BJ (cell line): ENCODE data around the gene POC1A. TPM values are rescaled to one million over a fixed set of nuclear protein-coding genes. Genes with fewer than 3 reads are reported as not detected.

Experiments used
- CTCF ChIA-PET: fragments of 350-600 bp; formaldehyde crosslinking; extraction: SDS; loops from one replicate; lab custom pipeline; 2021; ENCODE audit warnings: antibody characterized with exemption, inconsistent platforms; lab: Yijun Ruan, JAX
- POLR2A ChIA-PET: fragments of 300-600 bp; sonication (Branson Sonifier 250); formaldehyde crosslinking; extraction: SDS; loops from one replicate; lab custom pipeline; 2021; ENCODE audit warnings: antibody characterized with exemption; lab: Charles Lee
- DNase-seq: peaks from one replicate; pipeline ENCODE4 v3.0.0-alpha.2; 2011; ENCODE audit warnings: low read depth
- H3K27me3 ChIP-seq: 2 replicates; pipeline ENCODE4 v1.6.0; 2011; ENCODE audit warnings: low read length; ENCODE audit not compliant: control insufficient read depth, insufficient read depth
- H3K36me3 ChIP-seq: 2 replicates; pipeline ENCODE4 v1.5.1; 2011; ENCODE audit warnings: low read length; ENCODE audit not compliant: control insufficient read depth, insufficient read depth
- H3K4me3 ChIP-seq: 2 replicates; pipeline ENCODE4 v1.5.1; 2011; ENCODE audit warnings: low read depth, mild to moderate bottlenecking, control low read depth, low read length
- CTCF ChIP-seq: IDR thresholded peaks from 2 replicates; pipeline ENCODE4 v1.5.1; 2011; ENCODE audit warnings: low read depth, mild to moderate bottlenecking, control low read depth, inconsistent platforms, low read length, moderate library complexity; ENCODE audit not compliant: insufficient read depth
- polyA plus RNA-seq: library from polyadenylated mRNA; depleted of rRNA; stranded (reverse); fragments of >200 nt; gene quantifications from 2 replicates; pipeline ENCODE4 v1.2.3, GENCODE V29; 2011

POC1A gene
- polyA plus RNA-seq, 1 experiment, result 18.4 TPM

GRCh38 chr3:52039846-52040245 is 114.4 kb downstream of the POC1A start:
- no peak for TF ChIP-seq CTCF
- H3K36me3 ChIP-seq, result no peaks in the 10 kb centered on the region
- no peak overlapping the region for H3K4me3 ChIP-seq
- ChIA-PET POLR2A (no interaction called here), CTCF (interaction anchor here (2.4 kb wide), 1 partner anchor 83 kb away, joined by 6 read pairs; no protein-coding TSS in a partner anchor)
- no peaks in the 10 kb centered on the region for H3K27me3 ChIP-seq
- no peak for DNase-seq

GRCh38 chr3:52039426-52039825 is 114.8 kb downstream of the POC1A start:
- H3K4me3 ChIP-seq, result no peak overlapping the region
- TF ChIP-seq CTCF, result no peak
- DNase-seq, result no peak
- ChIA-PET POLR2A (no interaction called here), CTCF (interaction anchor here (2.4 kb wide), 1 partner anchor 84 kb away, joined by 6 read pairs; no protein-coding TSS in a partner anchor)
- H3K36me3 ChIP-seq, result no peaks in the 10 kb centered on the region
- H3K27me3 ChIP-seq, result no peaks in the 10 kb centered on the region

- no peaks in the 10 kb centered on the region for H3K27me3 ChIP-seq
- ChIA-PET POLR2A (no interaction called here), CTCF (interaction anchor here (0.8 to 1.9 kb wide), 2 partner anchors 15 to 85 kb away, joined by 4 to 6 read pairs; no protein-coding TSS in a partner anchor)
- no peak overlapping the region for H3K4me3 ChIP-seq
- TF ChIP-seq CTCF, result no peak
- no peak for DNase-seq
- H3K36me3 ChIP-seq, result no peaks in the 10 kb centered on the region
These were observed 116.0 kb downstream of the POC1A start for GRCh38 chr3:52038227-52038626.

GRCh38 chr3:52037291-52037690 is 116.9 kb downstream of the POC1A start:
- Histone ChIP-seq H3K4me3 (no peak overlapping the region), H3K27me3 (no peaks in the 10 kb centered on the region), H3K36me3 (no peaks in the 10 kb centered on the region)
- DNase-seq, result no peak
- CTCF ChIA-PET, result interaction anchor here (0.8 to 2.0 kb wide), 3 partner anchors 9 to 16 kb away, joined by 4 to 6 read pairs (median 6); no protein-coding TSS in a partner anchor
- TF ChIP-seq CTCF, result no peak
- POLR2A ChIA-PET, result no interaction called here

GRCh38 chr3:52036829-52037228 is 117.4 kb downstream of the POC1A start:
- POLR2A ChIA-PET, result interaction anchor here (0.7 kb wide), 1 partner anchor 12 kb away, joined by 3 read pairs; no protein-coding TSS in a partner anchor
- DNase-seq, result no peak
- no peak overlapping the region for H3K4me3 ChIP-seq
- no peaks in the 10 kb centered on the region for H3K27me3 ChIP-seq
- CTCF ChIA-PET, result interaction anchor here (0.8 to 2.0 kb wide), 3 partner anchors 10 to 17 kb away, joined by 4 to 6 read pairs (median 6); no protein-coding TSS in a partner anchor
- H3K36me3 ChIP-seq, result no peaks in the 10 kb centered on the region
- TF ChIP-seq CTCF, result no peak
